Measurements from ENCODE around the gene CDC42SE2.

CDC42SE2 gene
- long read RNA-seq, donor 1, partial matches to known transcripts = 0 of 11 reads
- long read RNA-seq, donor 1, other reads (novel, unspliced or antisense) = 11 of 11 reads
- long read RNA-seq, donor 2, full-length matches to known transcripts = 3 of 17 reads
- long read RNA-seq, donor 2, partial matches to known transcripts = 14 of 17 reads
- long read RNA-seq, donor 2, other reads (novel, unspliced or antisense) = 0 of 17 reads
- long read RNA-seq, donor 3, partial matches to known transcripts = 7 of 8 reads
- long read RNA-seq, donor 3, other reads (novel, unspliced or antisense) = 0 of 8 reads
- long read RNA-seq, donor 4, partial matches to known transcripts = 0 of 9 reads
- long read RNA-seq, donor 4, other reads (novel, unspliced or antisense) = 7 of 9 reads
- long read RNA-seq, donor 5, full-length matches to known transcripts = 4 of 4 reads
- long read RNA-seq, donor 5, partial matches to known transcripts = 0 of 4 reads
- long read RNA-seq, donor 5, other reads (novel, unspliced or antisense) = 0 of 4 reads
- long read RNA-seq, donor 6, full-length matches to known transcripts = 4 of 18 reads
- long read RNA-seq, donor 6, partial matches to known transcripts = 5 of 18 reads
- long read RNA-seq, donor 6, other reads (novel, unspliced or antisense) = 9 of 18 reads
- long read RNA-seq, donor 7, partial matches to known transcripts = 5 of 21 reads
- long read RNA-seq, donor 7, other reads (novel, unspliced or antisense) = 11 of 21 reads
- long read RNA-seq, donor 8, partial matches to known transcripts = 7 of 20 reads
- long read RNA-seq, donor 8, other reads (novel, unspliced or antisense) = 13 of 20 reads

DNA sequence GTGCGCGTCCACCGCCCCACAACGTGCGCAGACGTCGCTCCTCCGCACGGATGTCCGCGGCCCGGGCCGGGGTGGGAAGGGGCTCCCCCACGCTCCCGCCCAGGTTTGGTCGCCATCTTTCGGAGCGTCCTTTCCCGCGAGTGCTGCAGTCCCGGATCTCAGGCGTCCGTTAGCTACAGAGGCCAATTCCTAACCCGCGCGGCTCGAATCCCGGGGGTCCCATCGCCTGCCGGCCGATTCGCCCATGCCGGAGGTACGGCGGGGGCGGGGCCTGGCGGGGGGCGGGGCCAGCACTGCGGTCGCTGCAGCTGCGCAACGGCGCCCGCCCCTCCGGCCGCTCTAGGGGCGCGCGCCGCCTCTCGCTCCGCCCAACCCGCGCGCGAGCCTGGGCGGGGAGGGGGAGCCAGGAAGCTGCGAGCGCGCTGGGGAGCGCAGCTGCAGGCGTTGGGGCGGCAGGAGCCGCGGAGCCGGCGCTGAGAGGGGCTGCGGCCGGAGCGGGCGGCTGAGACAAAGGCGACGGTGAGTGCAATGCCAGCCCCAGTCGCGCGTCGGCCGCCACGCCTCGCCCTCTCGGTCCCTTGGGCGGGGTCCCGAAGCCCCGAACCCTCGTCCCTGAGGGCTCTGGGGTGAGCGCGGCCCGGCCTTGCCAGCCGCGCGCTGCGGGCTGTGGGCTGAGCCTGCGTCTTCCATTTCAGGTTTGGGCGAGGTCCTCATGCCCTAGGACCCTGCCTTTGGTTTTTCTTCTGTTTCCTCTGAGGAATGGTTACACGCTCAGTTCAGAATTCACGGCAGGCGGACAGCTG, at the start of gene CDC42SE2:
Gene CDC42SE2 (plus strand): TSS at position 406 of the 803 bp plus-strand sequence. CDS start 95,441 bp downstream, outside the sequence.
- peak; percentile 95 for DNase-seq

- DNase-seq = no peak
Observed at GRCh38 chr5:131214609-131215227, 49.1 kb upstream of the CDC42SE2 start.

DNA sequence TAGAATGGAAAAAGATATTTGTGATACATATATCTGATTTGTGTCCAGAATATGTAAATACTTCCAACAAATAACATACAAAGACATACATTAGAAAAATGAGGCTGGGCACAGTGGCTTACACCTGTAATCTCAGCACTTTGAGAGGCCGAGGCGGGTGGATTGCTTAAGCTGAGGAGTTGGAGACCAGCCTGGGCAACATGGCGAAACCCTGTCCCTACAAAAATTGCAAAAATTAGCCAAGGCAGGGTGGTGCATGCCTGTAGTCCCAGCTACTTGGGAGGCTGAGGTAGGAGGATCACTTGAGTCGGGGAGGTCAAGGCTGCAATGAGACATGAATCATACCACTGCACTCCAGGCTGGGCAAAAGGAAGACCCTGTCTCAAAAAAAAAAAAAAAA, 46.1 kb upstream of the CDC42SE2 start:
- DNase-seq = no peak

- DNase-seq = no peak
Observed at GRCh38 chr5:131218392-131218791, 45.5 kb upstream of the CDC42SE2 start.

DNA sequence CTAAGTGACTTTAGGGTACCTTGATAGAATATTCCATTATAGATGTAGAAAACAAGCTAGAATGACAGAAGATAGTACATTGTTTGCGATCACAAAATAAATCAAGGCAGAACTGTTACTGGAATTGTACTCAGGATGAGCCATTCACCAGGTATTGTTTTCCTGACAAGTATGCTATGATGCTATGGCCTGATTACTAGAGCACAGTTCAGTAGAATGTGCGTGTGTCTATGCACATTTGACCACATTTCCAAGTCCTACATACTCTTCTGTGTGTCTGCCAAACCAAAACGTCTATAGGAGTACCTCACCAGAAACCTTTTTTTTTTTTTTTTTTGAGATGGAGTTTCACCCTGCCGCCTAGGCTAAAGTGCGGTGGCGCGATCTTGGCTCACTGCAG, 43.3 kb upstream of the CDC42SE2 start:
- no peak for DNase-seq

GRCh38 chr5:131221008-131221703, 42.7 kb upstream of the CDC42SE2 start:
- DNase-seq = no peak

DNA sequence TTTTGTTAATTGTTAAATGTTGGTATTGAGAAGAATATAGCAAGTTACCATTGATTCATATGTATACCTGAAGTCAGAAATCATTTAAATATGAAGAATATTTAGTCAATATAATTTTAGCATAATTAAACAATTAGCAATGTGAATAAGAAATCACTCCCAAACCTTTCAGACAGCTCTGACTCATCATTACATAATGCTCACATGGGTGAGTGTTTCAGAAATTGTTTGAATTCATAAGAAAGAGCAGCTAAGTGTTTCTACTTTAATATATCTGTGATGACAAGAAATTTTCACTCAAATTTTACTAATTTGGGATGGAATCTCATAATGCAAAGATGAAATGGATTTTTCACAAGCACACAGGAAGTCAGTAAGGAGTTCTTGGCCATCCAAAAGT, 42.0 kb upstream of the CDC42SE2 start:
- DNase-seq = no peak

GRCh38 chr5:131222731-131223130, 41.1 kb upstream of the CDC42SE2 start:
- DNase-seq = no peak

DNA sequence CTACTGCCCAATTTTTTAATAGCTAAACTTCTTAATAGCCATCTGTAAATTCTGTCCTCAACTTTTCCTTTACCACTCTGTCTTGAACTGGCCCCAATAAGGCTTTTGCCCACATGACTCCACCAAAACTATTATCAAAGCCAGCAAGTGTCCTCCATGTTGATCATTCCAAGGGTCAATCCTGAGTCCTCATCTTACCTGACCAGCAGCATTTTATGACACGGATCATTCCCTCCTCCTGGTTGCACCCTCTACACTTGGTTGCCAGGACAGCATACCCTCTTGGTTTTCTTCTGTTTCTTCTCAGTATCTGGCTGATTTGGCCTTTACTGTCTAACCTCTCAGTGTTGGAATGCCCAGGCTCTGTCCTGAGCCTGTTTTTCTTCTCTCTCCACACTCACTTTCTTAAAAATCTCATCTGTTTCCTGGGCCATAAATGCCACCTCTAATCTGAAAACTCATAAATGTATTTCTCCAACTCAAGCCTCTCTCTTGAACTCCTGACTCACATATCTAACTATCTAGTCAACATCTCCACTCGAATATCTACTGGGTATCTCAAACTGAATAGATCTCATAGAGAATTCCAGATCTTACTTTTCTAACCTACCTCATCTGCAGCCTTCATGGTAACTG, 40.0 kb upstream of the CDC42SE2 start:
- no peak for DNase-seq

DNA sequence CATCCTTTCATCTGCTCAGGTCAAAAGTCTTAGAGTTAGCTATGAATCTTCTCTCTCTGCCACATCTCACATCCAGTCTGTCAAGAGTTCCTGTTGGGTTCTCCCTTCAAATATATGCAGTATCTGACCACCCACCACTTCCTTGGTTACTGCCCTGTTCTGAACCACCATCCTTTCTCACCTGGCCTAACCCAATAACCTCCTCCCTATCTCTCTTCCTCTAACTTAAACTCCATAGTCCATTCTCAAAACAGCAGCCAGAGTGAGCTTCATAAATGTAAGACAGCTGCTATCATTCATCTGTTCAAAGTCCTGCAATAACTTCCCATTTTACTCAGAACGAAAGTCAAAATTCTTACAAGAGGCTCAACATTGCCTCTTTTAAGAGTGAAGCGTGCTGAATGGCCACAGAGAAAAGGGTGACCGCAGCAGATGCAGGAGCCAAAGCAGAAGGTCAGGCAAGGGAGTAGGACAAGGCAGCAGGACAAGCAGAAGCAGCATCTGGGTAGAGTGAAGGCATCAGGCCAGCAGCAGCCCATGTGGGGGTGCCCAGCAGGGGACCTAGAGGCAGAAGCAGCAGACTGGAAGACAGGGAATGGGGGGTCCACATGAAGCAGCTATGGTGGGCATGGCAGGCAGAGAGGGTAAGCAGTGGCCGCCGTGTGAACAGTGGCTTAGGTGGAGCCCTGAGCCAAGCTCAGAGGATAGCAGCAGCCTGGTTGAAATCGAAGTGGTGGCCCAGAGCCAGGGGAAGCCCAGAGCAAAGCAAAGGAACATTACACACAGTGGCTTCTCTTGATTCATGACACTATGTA, 39.3 kb upstream of the CDC42SE2 start:
- DNase-seq = no peak

DNA sequence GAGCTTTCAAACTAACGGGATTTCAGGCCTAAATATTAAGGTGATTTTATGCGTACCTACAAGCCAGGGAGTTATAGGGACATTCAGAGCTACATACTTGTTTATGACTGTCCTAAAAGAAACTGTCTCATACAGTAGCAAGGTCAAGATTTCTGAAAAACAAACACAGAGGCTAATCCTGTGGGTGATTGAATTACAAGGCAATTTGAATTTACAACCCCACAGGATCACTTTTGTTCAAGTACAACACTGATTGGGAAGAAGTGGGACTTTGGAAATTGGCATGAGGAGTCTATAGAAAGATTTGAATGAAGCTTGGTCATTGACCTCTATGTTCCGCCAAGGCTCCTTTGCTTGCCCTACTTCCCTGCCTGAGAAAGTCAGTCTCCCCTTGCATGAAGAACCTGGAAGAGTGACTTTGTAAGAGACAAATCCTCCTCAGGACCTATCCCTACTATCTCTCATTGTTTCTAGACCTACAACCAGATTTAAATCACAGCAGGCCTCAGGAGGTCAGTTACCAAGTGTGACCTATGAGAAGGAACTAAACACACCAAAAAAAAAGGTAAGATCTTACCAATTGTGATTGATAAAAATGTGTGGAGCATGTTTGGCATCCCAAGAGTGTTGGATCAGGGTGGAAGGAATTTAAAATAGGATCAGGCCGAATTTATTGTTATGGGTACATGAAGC, 38.4 kb upstream of the CDC42SE2 start:
- no peak for DNase-seq

DNA sequence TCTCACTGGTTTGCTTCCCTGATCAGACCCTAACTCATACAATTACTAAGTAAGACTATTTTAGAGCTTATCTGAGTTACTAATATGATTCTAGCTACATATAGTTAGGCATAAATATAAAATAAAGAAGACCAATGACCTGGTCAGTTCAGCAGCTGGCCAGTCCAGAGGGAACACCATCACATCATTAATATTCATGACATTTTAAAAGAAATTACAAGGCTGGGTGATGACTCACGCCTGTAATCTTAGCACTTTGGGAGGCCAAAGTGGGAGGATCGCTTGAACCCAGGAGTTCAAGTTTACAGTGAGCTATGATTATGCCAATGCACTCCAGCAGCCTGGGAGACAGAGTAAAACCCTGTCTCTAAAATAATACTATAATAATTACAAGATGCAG, 37.0 kb upstream of the CDC42SE2 start:
- no peak for DNase-seq

- DNase-seq = no peak
Observed at GRCh38 chr5:131228646-131229045, 35.2 kb upstream of the CDC42SE2 start.

DNA sequence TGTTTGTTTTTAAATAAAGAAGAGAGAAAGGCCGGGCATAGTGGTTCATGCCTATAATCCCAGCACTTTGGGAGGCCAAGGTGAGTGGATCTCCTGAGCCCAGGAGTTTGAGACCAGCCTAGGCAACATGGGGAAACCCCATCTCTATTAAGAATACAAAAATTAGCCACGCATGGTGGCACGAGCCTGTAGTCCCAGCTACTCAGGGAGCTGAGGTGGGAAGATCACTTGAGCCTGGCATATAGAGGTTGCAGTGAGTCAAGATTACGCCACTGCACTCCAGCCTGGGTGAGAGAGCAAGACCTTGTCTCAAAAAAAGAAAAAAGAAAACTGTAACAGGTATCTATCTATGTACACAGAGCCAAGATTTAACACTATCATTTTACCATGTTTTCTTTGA, 34.2 kb upstream of the CDC42SE2 start:
- no peak for DNase-seq

- DNase-seq = no peak
Observed at GRCh38 chr5:131230406-131230805, 33.4 kb upstream of the CDC42SE2 start.

DNA sequence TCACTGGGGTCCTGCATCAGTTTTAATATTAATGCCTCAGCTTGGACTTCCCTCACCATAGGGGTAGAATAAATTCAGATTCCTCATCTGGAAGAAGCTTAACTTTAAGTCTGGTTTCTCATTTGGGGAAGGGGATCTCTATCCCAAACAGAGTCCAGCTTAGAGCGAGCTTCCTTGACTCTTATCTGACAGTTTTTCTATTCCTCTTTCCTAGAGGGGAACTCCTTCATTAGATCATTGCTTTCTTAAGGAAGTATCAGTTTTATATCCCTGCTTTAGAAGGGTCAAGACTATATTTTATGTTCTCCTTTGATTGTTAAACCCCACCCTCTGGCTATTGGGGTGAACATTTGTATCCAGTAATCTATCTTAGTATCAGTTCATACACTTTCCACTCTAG, 24.2 kb upstream of the CDC42SE2 start:
- DNase-seq = no peak

- no peak for DNase-seq
Observed at GRCh38 chr5:131242728-131243255, 21.1 kb upstream of the CDC42SE2 start.

GRCh38 chr5:131245312-131245711, 18.5 kb upstream of the CDC42SE2 start:
- DNase-seq = no peak

DNA sequence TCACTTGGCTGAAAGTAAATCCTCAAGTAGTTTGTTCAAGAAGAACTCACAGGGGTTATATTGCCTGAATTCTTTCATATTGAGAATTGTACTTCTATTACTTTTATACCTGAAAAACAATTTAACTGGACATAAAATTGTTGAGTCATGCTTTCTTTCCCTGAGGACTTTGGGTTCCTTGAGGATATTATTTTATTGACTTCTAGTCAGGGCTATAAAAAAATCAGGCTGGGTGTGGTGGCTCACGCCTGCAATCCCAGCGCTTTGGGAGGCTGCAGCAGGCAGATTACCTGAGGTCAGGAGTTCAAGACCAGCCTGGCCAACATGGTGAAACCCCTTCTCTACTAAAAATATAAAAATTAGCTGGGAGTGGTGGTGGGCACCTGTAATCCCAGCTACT, 17.9 kb upstream of the CDC42SE2 start:
- DNase-seq = no peak
